Activated CD8-positive, alpha-beta T cell treated with anti-CD3 and anti-CD28 coated beads for 36 hours (primary cell): Measurements from ENCODE around the gene APOE. TPM values are rescaled to one million over a fixed set of nuclear protein-coding genes. Genes with fewer than 3 reads are reported as not detected.
"Not testable (repeated sequence)": the region's sequence is repeated elsewhere in the genome, so short reads cannot be mapped to it uniquely, and the experiment has no call there.

ENCODE experiments used
- ATAC-seq: fragments of 200-7000 bp; cut with Tn5 transposase; one replicate; pipeline ENCODE4 v1.10.0; 2021; ENCODE audit warnings: mild to moderate bottlenecking, moderate library complexity
- CTCF ChIA-PET: fragments of 350-600 bp; sonication (Branson Sonifier 250); formaldehyde crosslinking; loops from one replicate; lab custom pipeline; 2021; ENCODE audit warnings: antibody characterized with exemption; lab: Charles Lee
- POLR2A ChIA-PET: fragments of 350-600 bp; sonication (Branson Sonifier 250); formaldehyde crosslinking; loops from one replicate; lab custom pipeline; 2021; ENCODE audit warnings: antibody characterized with exemption; lab: Charles Lee
- DNase-seq: peaks from one replicate; pipeline ENCODE4 v3.0.0-alpha.2; 2020
- H3K27ac Mint-ChIP-seq: one replicate; pipeline ENCODE4 v1.8.0; 2021; ENCODE audit warnings: mild to moderate bottlenecking, mixed read lengths
- H3K27me3 Mint-ChIP-seq: one replicate; pipeline ENCODE4 v1.8.0; 2021; ENCODE audit warnings: mixed read lengths
- H3K36me3 Mint-ChIP-seq: one replicate; pipeline ENCODE4 v1.8.0; 2021; ENCODE audit warnings: low read depth, mixed read lengths
- H3K4me1 Mint-ChIP-seq: one replicate; pipeline ENCODE4 v1.8.0; 2021; ENCODE audit warnings: low read depth, mixed read lengths
- H3K4me3 Mint-ChIP-seq: one replicate; pipeline ENCODE4 v1.8.0; 2021; ENCODE audit warnings: mild to moderate bottlenecking, moderate library complexity, mixed read lengths
- H3K9me3 Mint-ChIP-seq: one replicate; pipeline ENCODE4 v1.8.0; 2021; ENCODE audit warnings: mixed read lengths
- intact Hi-C: fragments of 100-400 bp; cut with micrococcal nuclease; formaldehyde crosslinking; loops from one replicate; pipeline ENCODE4 v1.10.0; 2022
- total RNA-seq, 2 experiments: library from RNA; stranded (reverse); gene quantifications; one replicate each; pipeline ENCODE4 v1.2.3, GENCODE V29; 2021
- TF ChIP-seq, protein P1 (sequence below): fragments of 200-600 bp; IDR thresholded peaks from one replicate; pipeline ENCODE4 v1.8.0; 2022; ENCODE audit warnings: antibody characterized with exemption, mild to moderate bottlenecking

APOE gene
- total RNA-seq, 2 experiments from 2014 or later = 0.87 to 1.2 TPM

DNA sequence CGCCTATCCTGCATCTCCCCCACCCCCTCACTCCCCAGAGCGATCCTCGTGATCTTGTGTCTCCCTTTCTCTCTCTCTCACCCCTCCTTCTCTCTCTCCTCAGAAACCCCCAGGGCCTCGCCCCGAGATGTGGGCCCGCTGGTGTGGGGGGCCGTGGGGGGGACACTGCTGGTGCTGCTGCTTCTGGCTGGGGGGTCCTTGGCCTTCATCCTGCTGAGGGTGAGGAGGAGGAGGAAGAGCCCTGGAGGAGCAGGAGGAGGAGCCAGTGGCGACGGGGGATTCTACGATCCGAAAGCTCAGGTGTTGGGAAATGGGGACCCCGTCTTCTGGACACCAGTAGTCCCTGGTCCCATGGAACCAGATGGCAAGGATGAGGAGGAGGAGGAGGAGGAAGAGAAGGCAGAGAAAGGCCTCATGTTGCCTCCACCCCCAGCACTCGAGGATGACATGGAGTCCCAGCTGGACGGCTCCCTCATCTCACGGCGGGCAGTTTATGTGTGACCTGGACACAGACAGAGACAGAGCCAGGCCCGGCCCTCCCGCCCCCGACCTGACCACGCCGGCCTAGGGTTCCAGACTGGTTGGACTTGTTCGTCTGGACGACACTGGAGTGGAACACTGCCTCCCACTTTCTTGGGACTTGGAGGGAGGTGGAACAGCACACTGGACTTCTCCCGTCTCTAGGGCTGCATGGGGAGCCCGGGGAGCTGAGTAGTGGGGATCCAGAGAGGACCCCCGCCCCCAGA, 27.3 kb upstream of the APOE start:
- Mint-ChIP-seq H3K4me1 (peaks cover 10% of the 10 kb centered on the region), H3K36me3 (no peaks in the 10 kb centered on the region), H3K4me3 (no peak overlapping the region), H3K27ac (no peak overlapping the region), H3K27me3 (no peaks in the 10 kb centered on the region), H3K9me3 (no peaks in the 10 kb centered on the region)
- ChIA-PET POLR2A (interaction anchor here (1.4 kb wide), 1 partner anchor 12 kb away, joined by 3 read pairs; no protein-coding TSS in a partner anchor), CTCF (no interaction called here)
- TF ChIP-seq, protein P1, sequence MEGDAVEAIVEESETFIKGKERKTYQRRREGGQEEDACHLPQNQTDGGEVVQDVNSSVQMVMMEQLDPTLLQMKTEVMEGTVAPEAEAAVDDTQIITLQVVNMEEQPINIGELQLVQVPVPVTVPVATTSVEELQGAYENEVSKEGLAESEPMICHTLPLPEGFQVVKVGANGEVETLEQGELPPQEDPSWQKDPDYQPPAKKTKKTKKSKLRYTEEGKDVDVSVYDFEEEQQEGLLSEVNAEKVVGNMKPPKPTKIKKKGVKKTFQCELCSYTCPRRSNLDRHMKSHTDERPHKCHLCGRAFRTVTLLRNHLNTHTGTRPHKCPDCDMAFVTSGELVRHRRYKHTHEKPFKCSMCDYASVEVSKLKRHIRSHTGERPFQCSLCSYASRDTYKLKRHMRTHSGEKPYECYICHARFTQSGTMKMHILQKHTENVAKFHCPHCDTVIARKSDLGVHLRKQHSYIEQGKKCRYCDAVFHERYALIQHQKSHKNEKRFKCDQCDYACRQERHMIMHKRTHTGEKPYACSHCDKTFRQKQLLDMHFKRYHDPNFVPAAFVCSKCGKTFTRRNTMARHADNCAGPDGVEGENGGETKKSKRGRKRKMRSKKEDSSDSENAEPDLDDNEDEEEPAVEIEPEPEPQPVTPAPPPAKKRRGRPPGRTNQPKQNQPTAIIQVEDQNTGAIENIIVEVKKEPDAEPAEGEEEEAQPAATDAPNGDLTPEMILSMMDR = no peak
- intact Hi-C loops = no loop called here
- no peak for DNase-seq
- no peak for ATAC-seq

DNA sequence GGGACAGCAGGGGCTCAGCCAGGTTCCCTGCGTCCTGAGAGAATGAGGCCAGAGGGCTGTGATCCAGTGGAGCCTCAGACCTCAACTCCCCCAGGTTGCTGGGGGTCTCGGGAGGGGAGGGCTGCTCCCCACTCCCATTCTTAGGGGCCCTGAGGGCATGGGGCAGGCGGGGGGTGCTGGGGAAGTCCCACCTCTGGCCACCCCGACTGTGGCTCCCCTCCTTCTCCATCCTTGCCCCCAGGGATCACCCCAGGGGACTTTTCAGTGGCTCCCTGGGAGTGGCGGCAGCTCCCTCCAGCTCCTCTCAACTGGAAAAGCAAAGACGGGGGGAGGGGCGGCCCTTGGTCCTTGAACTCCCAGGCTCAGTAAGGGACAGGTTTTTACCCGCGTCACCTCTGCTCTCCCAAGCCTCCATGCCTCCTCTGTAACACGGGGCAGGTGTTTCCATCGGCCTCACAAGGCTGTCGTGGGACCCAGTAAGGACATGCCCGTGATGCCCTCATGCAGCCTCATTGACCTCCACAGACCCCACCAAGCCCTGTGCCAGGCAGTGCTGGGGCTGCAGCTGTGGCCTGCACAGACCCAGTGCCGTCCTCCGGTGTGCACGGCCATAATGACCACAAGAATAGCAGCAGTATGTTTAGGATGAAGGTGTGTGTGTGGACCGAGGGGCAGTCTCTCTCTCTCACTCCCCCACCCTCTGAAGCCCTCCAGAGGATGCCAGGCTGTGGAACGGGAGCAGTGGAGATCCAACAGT, 26.1 kb upstream of the APOE start:
- H3K36me3 Mint-ChIP-seq = no peaks in the 10 kb centered on the region
- ATAC-seq (no peak), DNase-seq (no peak)
- intact Hi-C loops = no loop called here
- peaks cover 10% of the 10 kb centered on the region for H3K4me1 Mint-ChIP-seq
- TF ChIP-seq, protein P1 = no peak
- ChIA-PET POLR2A (interaction anchor here (1.4 kb wide), 1 partner anchor 11 kb away, joined by 3 read pairs; no protein-coding TSS in a partner anchor), CTCF (no interaction called here)
- H3K4me3 Mint-ChIP-seq = no peak overlapping the region
- no peak overlapping the region for H3K27ac Mint-ChIP-seq
- no peaks in the 10 kb centered on the region for H3K27me3 Mint-ChIP-seq
- no peaks in the 10 kb centered on the region for H3K9me3 Mint-ChIP-seq

DNA sequence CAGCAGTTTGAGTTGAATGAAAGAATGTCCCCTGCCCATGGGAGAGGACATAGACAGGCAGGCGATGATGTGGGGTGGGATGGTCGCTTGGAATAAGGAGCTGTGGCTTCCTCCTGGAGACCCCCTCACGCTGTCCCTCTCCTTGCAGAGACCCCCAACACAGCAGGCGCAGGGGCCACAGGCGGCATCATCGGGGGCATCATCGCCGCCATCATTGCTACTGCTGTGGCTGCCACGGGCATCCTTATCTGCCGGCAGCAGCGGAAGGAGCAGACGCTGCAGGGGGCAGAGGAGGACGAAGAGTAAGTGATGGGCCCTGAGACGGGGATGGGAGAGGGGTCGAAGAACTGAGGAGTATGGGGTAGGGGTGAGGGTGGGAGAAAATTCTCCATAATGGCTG, 23.5 kb upstream of the APOE start:
- Mint-ChIP-seq H3K27ac (no peak overlapping the region), H3K9me3 (no peaks in the 10 kb centered on the region), H3K27me3 (no peaks in the 10 kb centered on the region), H3K4me3 (no peak overlapping the region), H3K4me1 (peaks cover 4% of the 10 kb centered on the region), H3K36me3 (no peaks in the 10 kb centered on the region)
- no peak for DNase-seq
- ChIA-PET CTCF (interaction anchor here (1.2 kb wide), 1 partner anchor 158 kb away, joined by 3 read pairs; no protein-coding TSS in a partner anchor), POLR2A (no interaction called here)
- TF ChIP-seq, protein P1 = no peak
- intact Hi-C loops = no loop called here
- no peak for ATAC-seq

DNA sequence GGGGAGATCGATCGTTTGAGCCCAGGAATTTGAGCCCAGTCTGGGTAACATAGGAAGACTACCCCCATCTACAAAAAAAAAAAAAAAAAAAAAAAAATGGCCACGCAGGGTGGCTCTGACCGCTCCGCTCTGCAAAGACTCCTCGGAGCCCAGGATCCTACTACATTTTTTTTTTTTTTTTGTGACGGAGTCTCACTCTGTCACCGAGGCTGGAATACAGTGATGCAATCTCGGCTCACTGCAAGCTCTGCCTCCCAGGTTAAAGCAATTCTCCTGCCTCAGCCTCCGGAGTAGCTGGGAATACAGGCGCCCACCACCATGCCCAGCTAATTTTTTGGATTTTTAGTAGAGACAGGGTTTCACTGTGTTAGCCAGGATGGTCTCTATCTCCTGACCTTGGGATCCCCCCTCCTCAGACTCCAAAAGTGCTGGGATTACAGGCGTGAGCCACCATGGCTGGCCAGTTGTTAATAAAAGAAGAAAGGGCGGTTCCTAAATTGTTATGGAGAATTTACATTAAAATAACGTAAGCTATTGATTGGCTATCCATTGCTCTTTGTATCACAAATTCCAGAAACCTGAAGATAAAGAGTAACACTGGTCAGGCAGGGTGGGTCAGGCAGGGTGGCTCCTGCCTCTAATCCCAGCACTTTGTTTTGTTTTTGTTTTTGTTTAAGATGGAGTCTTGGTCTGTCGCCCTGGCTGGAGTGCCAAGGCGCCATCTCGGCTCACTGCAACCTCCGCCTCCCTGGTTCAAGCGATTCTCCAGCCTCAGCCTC, 22.8 kb upstream of the APOE start:
- CTCF ChIA-PET = interaction anchor here (1.2 kb wide), 1 partner anchor 158 kb away, joined by 3 read pairs; no protein-coding TSS in a partner anchor

DNA sequence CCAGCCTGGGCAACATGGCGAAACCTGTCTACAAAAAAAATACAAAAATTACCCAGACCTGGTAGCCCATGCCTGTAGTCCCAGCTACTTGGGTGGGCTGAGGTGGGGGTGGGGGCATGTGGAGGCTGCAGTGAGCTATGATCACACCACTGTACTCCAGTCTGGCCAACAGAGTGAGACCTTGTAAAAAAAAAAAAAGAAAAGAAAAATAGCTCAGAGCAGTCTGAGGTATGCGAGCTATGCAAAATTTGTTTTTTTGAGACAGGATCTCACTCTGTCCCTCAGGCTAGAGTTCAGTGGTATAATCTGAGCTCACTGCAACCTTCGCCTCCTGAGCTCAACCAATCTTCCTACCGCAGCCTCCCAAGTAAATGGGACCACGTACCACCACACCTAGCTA, 21.7 kb upstream of the APOE start:
- TF ChIP-seq, protein P1 = no peak
- DNase-seq (no peak), ATAC-seq (no peak)
- H3K27me3 Mint-ChIP-seq = no peaks in the 10 kb centered on the region
- no peak overlapping the region for H3K4me3 Mint-ChIP-seq
- POLR2A ChIA-PET = no interaction called here
- CTCF ChIA-PET = interaction anchor here (0.9 kb wide), 2 partner anchors 20 to 160 kb away, joined by 3 to 4 read pairs; no protein-coding TSS in a partner anchor
- no peak overlapping the region for H3K27ac Mint-ChIP-seq
- H3K4me1 Mint-ChIP-seq = peaks cover under 1% of the 10 kb centered on the region
- intact Hi-C loops = no loop called here
- no peaks in the 10 kb centered on the region for H3K9me3 Mint-ChIP-seq
- no peaks in the 10 kb centered on the region for H3K36me3 Mint-ChIP-seq

More for the DNA sequence above, 22.8 kb upstream of the APOE start:
- H3K27ac Mint-ChIP-seq, POLR2A ChIA-PET, H3K27me3 Mint-ChIP-seq, ATAC-seq, intact Hi-C loops, H3K4me1 Mint-ChIP-seq, H3K9me3 Mint-ChIP-seq, DNase-seq, H3K4me3 Mint-ChIP-seq, H3K36me3 Mint-ChIP-seq: not testable (repeated sequence)
